Choroid plexus epithelial cell (primary cell): ENCODE measurements around the gene BTG4.

Source experiments
- DNase-seq: peaks from one replicate; pipeline ENCODE4 v3.0.0-alpha.2; 2010; ENCODE audit warnings: low read depth
- H3K4me3 ChIP-seq: 2 replicates; pipeline ENCODE4 v1.5.1; 2011; ENCODE audit warnings: low read depth, mild to moderate bottlenecking, control low read depth, low read length, moderate library complexity
- CTCF ChIP-seq: conservative IDR thresholded peaks from 2 replicates; pipeline ENCODE4 v1.5.1; 2011; ENCODE audit warnings: low read depth, mild to moderate bottlenecking, control low read depth, inconsistent platforms, low read length, moderate library complexity

Gene BTG4

GRCh38 chr11:111446404-111447111 lies 65.6 kb downstream of the BTG4 start:
- no peak overlapping the region for H3K4me3 ChIP-seq
- TF ChIP-seq CTCF = peak; percentile 95

GRCh38 chr11:111445586-111445985 lies 66.6 kb downstream of the BTG4 start:
- DNase-seq = peak; percentile 13
- H3K4me3 ChIP-seq = no peak overlapping the region
- TF ChIP-seq CTCF = no peak

More at GRCh38 chr11:111446404-111447111, 65.6 kb downstream of the BTG4 start:
- DNase-seq = peak; percentile 97
